CD14-positive monocyte (primary cell): ENCODE results near the gene CDCA7. TPM values are rescaled to one million over a fixed set of nuclear protein-coding genes. Genes with fewer than 3 reads are reported as not detected.

ENCODE experiments used
- DNase-seq, 3 donors: peaks; one replicate each; pipeline ENCODE4 v3.0.0-alpha.2; 2011 to 2022
- H2AFZ ChIP-seq: 2 replicates; pipeline ENCODE4 v1.6.0; 2012; ENCODE audit warnings: mild to moderate bottlenecking, low read depth, low read length, inconsistent platforms; ENCODE audit not compliant: insufficient read depth, poor library complexity, severe bottlenecking
- H3K27ac ChIP-seq, 2 donors: 1 replicate in 1 of 2; 2 replicates in 1 of 2; pipeline ENCODE4 v1.5.1; 2012 to 2013; ENCODE audit warnings: low read length in 2 of 2, control low read depth in 1 of 2, inconsistent platforms in 1 of 2, low read depth in 1 of 2, mild to moderate bottlenecking in 1 of 2
- H3K27me3 ChIP-seq, 2 donors: one replicate each; pipeline versions ENCODE4 v1.6.0 to v1.6.1; 2011 to 2013; ENCODE audit warnings: low read length in 2 of 2; ENCODE audit not compliant: control insufficient read depth in 2 of 2, insufficient read depth in 2 of 2
- H3K36me3 ChIP-seq, 2 donors: replicated peaks in 1 of 2; 1 replicate in 1 of 2; 2 replicates in 1 of 2; pipeline versions ENCODE4 v1.5.1 to v1.6.1; 2012 to 2013; ENCODE audit warnings: low read length in 2 of 2, control low read depth in 1 of 2, inconsistent platforms in 1 of 2, mild to moderate bottlenecking in 1 of 2; ENCODE audit not compliant: insufficient read depth in 2 of 2, control insufficient read depth in 1 of 2
- H3K4me1 ChIP-seq, 2 donors: 1 replicate in 1 of 2; 2 replicates in 1 of 2; pipeline versions ENCODE4 v1.5.1 to v1.6.1; 2012 to 2013; ENCODE audit warnings: low read length in 2 of 2, control low read depth in 1 of 2, inconsistent platforms in 1 of 2, mild to moderate bottlenecking in 1 of 2, moderate library complexity in 1 of 2; ENCODE audit not compliant: insufficient read depth in 2 of 2, control insufficient read depth in 1 of 2
- H3K4me2 ChIP-seq: replicated peaks from 2 replicates; pipeline ENCODE3; 2012; ENCODE audit warnings: low read length, moderate library complexity, mild to moderate bottlenecking; ENCODE audit not compliant: poor library complexity, severe bottlenecking; ENCODE audit errors: extremely low read depth
- H3K4me3 ChIP-seq, 3 experiments: fragments of 200-600 bp in 1 of 3; sonication (generic) in 1 of 3; replicated peaks in 1 of 3; 1 replicate in 2 of 3; 2 replicates in 1 of 3; pipeline ENCODE4 v1.5.1; 2011 to 2013; ENCODE audit warnings: low read length in 3 of 3, mild to moderate bottlenecking in 3 of 3, control low read depth in 2 of 3, low read depth in 2 of 3, inconsistent platforms in 1 of 3, moderate library complexity in 1 of 3
- H3K79me2 ChIP-seq: 2 replicates; pipeline ENCODE4 v1.6.0; 2012; ENCODE audit warnings: mild to moderate bottlenecking, control low read depth, inconsistent platforms, low read length, moderate library complexity; ENCODE audit not compliant: insufficient read depth
- H3K9ac ChIP-seq: 2 replicates; pipeline ENCODE4 v1.6.0; 2017; ENCODE audit warnings: low read length, mild to moderate bottlenecking; ENCODE audit not compliant: insufficient read depth, poor library complexity, severe bottlenecking
- H3K9me3 ChIP-seq, 2 donors: replicated peaks in 1 of 2; 1 replicate in 1 of 2; 2 replicates in 1 of 2; pipeline versions ENCODE4 v1.5.1 to v1.6.1; 2012 to 2013; ENCODE audit warnings: low read length in 2 of 2, control low read depth in 1 of 2; ENCODE audit not compliant: control insufficient read depth in 1 of 2, insufficient read depth in 1 of 2
- H4K20me1 ChIP-seq: 2 replicates; pipeline ENCODE4 v1.6.0; 2012; ENCODE audit warnings: mild to moderate bottlenecking, low read length, control low read depth, moderate library complexity; ENCODE audit not compliant: insufficient read depth
- H3K27ac Mint-ChIP-seq, 7 donors: one replicate each; pipeline ENCODE4 v1.8.0; 2020; ENCODE audit warnings: mild to moderate bottlenecking in 7 of 7, mixed read lengths in 7 of 7, moderate library complexity in 6 of 7, inconsistent platforms in 2 of 7
- H3K27me3 Mint-ChIP-seq, 3 donors: one replicate each; pipeline ENCODE4 v1.8.0; 2021 to 2022; ENCODE audit warnings: low read depth in 3 of 3, mild to moderate bottlenecking in 3 of 3, mixed read lengths in 3 of 3, moderate library complexity in 3 of 3, inconsistent platforms in 1 of 3
- H3K36me3 Mint-ChIP-seq, 2 donors: one replicate each; pipeline ENCODE4 v1.8.0; 2020; ENCODE audit warnings: mixed read lengths in 2 of 2, inconsistent platforms in 1 of 2, mild to moderate bottlenecking in 1 of 2
- H3K4me1 Mint-ChIP-seq: one replicate; pipeline ENCODE4 v1.8.0; 2020; ENCODE audit warnings: mild to moderate bottlenecking, mixed read lengths
- H3K4me3 Mint-ChIP-seq, 2 donors: one replicate each; pipeline ENCODE4 v1.8.0; 2020; ENCODE audit warnings: mild to moderate bottlenecking in 2 of 2, mixed read lengths in 2 of 2, moderate library complexity in 1 of 2
- H3K9me3 Mint-ChIP-seq, 7 donors: one replicate each; pipeline ENCODE4 v1.8.0; 2020 to 2022; ENCODE audit warnings: mixed read lengths in 7 of 7, mild to moderate bottlenecking in 6 of 7, moderate library complexity in 6 of 7, inconsistent platforms in 2 of 7
- CTCF ChIP-seq: fragments of 200-600 bp; IDR thresholded peaks from one replicate; pipeline ENCODE4 v1.8.0; 2022; ENCODE audit warnings: antibody characterized with exemption, mild to moderate bottlenecking
- WGBS: methylation state at CpG from one replicate; pipeline ENCODE4 v1.1.5; 2013; ENCODE audit warnings: missing lambda C conversion rate; ENCODE audit not compliant: insufficient coverage; 5-methylcytosine and 5-hydroxymethylcytosine counted together
- intact Hi-C, 2 donors: fragments of 100-400 bp; cut with micrococcal nuclease; formaldehyde crosslinking; loops; one replicate each; pipeline versions ENCODE4 v1.15.0 to v1.15.1; 2023
- polyA plus RNA-seq, 3 donors: library from polyadenylated mRNA; depleted of rRNA in 1 of 3; unstranded in 2 of 3; stranded (reverse) in 1 of 3; fragments of 300-500 nt in 2 of 3; fragments of >200 nt in 1 of 3; fragmentation: Illumina TruSeq in 2 of 3; gene quantifications; 1 replicate in 2 of 3; 2 replicates in 1 of 3; pipeline ENCODE4 v1.2.3, GENCODE V29; 2012 to 2021

Gene CDCA7
- polyA plus RNA-seq, 3 donors, result 0.54 to 1.7 (median 0.66) TPM

GRCh38 chr2:173392731-173393130, 38.1 kb downstream of the CDCA7 start:
- Histone ChIP-seq H3K9ac (no peak overlapping the region), H4K20me1 (no peaks in the 10 kb centered on the region), H3K4me3 (no peak overlapping the region), H2AFZ (no peak overlapping the region), H3K27me3 (peaks cover 9 to 19% of the 10 kb centered on the region in 2 donors), H3K79me2 (no peaks in the 10 kb centered on the region), H3K36me3 (no peaks in the 10 kb centered on the region), H3K9me3 (no peaks in the 10 kb centered on the region), H3K27ac (no peak overlapping the region), H3K4me2 (no peak overlapping the region), H3K4me1 (no peaks in the 10 kb centered on the region)
- no peak for DNase-seq
- H3K27me3 Mint-ChIP-seq, result peaks cover 8 to 28% (median 12%) of the 10 kb centered on the region in 3 donors
- intact Hi-C loops, result no loop called here
- H3K4me1 Mint-ChIP-seq, result no peaks in the 10 kb centered on the region
- no peaks in the 10 kb centered on the region for H3K36me3 Mint-ChIP-seq
- H3K9me3 Mint-ChIP-seq, result no peaks in the 10 kb centered on the region
- TF ChIP-seq CTCF, result no peak
- 94% methylated on average over 2 of the region's 5 CpGs for WGBS
- no peak overlapping the region for H3K4me3 Mint-ChIP-seq
- no peak overlapping the region for H3K27ac Mint-ChIP-seq

- Mint-ChIP-seq H3K27me3 (peaks cover 8 to 29% (median 13%) of the 10 kb centered on the region in 3 donors), H3K4me1 (no peaks in the 10 kb centered on the region), H3K4me3 (no peak overlapping the region), H3K27ac (no peak overlapping the region), H3K9me3 (no peaks in the 10 kb centered on the region), H3K36me3 (no peaks in the 10 kb centered on the region)
- H3K9ac ChIP-seq, result no peak overlapping the region
- no peak overlapping the region for H3K4me3 ChIP-seq
- no peak for TF ChIP-seq CTCF
- no peak for DNase-seq
- no peak overlapping the region for H3K27ac ChIP-seq
- no peaks in the 10 kb centered on the region for H4K20me1 ChIP-seq
- no peak overlapping the region for H2AFZ ChIP-seq
- intact Hi-C loops, result no loop called here
- H3K4me1 ChIP-seq, result no peaks in the 10 kb centered on the region
- H3K4me2 ChIP-seq, result no peak overlapping the region
- H3K27me3 ChIP-seq, result peaks cover 9 to 19% of the 10 kb centered on the region in 2 donors
- no CpG with 5 or more reads among the region's 1 CpG for WGBS
- no peaks in the 10 kb centered on the region for H3K79me2 ChIP-seq
- H3K36me3 ChIP-seq, result no peaks in the 10 kb centered on the region
- no peaks in the 10 kb centered on the region for H3K9me3 ChIP-seq
Observed at GRCh38 chr2:173393186-173393585, 38.5 kb downstream of the CDCA7 start.
